Caco-2 (cell line): ENCODE data around the gene RAC3. TPM values are rescaled to one million over a fixed set of nuclear protein-coding genes. Genes with fewer than 3 reads are reported as not detected.

Experiments
- BruUV-seq: library from RNA; stranded (reverse); fragments of 400-500 nt; replicated peaks from 2 replicates; lab custom pipeline; 2021; lab: Mats Ljungman, UMichigan
- CTCF ChIA-PET: fragments of 300-600 bp; sonication (Branson Sonifier 250); formaldehyde crosslinking; loops from one replicate; lab custom pipeline; 2022; ENCODE audit warnings: antibody characterized with exemption; lab: Charles Lee
- POLR2A ChIA-PET: fragments of 300-600 bp; sonication (Branson Sonifier 250); formaldehyde crosslinking; loops from one replicate; lab custom pipeline; 2022; ENCODE audit warnings: antibody characterized with exemption; lab: Charles Lee
- DNase-seq, 2 experiments: peaks; one replicate each; pipeline versions ENCODE4 v3.0.0 to v3.0.0-alpha.2; 2020 to 2022
- H3K27me3 ChIP-seq: replicated peaks from 2 replicates; pipeline ENCODE4 v1.6.0; 2011; ENCODE audit warnings: low read length; ENCODE audit not compliant: control insufficient read depth, insufficient read depth
- H3K36me3 ChIP-seq: 2 replicates; pipeline ENCODE4 v1.5.1; 2011; ENCODE audit warnings: low read length; ENCODE audit not compliant: control insufficient read depth, insufficient read depth
- H3K4me1 ChIP-seq: fragments of 250-450 bp; sonication (Bioruptor Pico); 2 replicates; pipeline ENCODE4 v1.5.1; 2020; ENCODE audit warnings: mild to moderate bottlenecking
- H3K4me3 ChIP-seq: 2 replicates; pipeline ENCODE4 v1.5.1; 2011; ENCODE audit warnings: low read depth, mild to moderate bottlenecking, control low read depth, low read length
- H3K9me3 ChIP-seq: fragments of 250-450 bp; sonication (Bioruptor Pico); 2 replicates; pipeline ENCODE4 v1.5.1; 2020; ENCODE audit warnings: mild to moderate bottlenecking, moderate library complexity
- H3K27ac Mint-ChIP-seq: one replicate; pipeline ENCODE4 v1.8.0; 2022; ENCODE audit warnings: mixed read lengths; ENCODE audit not compliant: unreplicated experiment
- H3K27me3 Mint-ChIP-seq: one replicate; pipeline ENCODE4 v1.8.0; 2022; ENCODE audit warnings: mixed read lengths; ENCODE audit not compliant: insufficient read depth, unreplicated experiment
- H3K36me3 Mint-ChIP-seq: one replicate; pipeline ENCODE4 v1.8.0; 2022; ENCODE audit warnings: mild to moderate bottlenecking, mixed read lengths; ENCODE audit not compliant: insufficient read depth, unreplicated experiment
- H3K4me1 Mint-ChIP-seq: one replicate; pipeline ENCODE4 v1.8.0; 2022; ENCODE audit warnings: low read depth, mixed read lengths; ENCODE audit not compliant: unreplicated experiment
- H3K4me3 Mint-ChIP-seq: one replicate; pipeline ENCODE4 v1.8.0; 2022; ENCODE audit warnings: mild to moderate bottlenecking, moderate library complexity, mixed read lengths; ENCODE audit not compliant: unreplicated experiment
- H3K9me3 Mint-ChIP-seq: one replicate; pipeline ENCODE4 v1.8.0; 2022; ENCODE audit warnings: mixed read lengths; ENCODE audit not compliant: unreplicated experiment
- intact Hi-C: fragments of 100-400 bp; cut with micrococcal nuclease; formaldehyde crosslinking; loops from one replicate; pipeline ENCODE4 v1.10.0; 2022; ENCODE audit not compliant: unreplicated experiment
- total RNA-seq: library from RNA; stranded (reverse); gene quantifications from 2 replicates; pipeline ENCODE4 v1.2.3, GENCODE V29; 2022
- TF ChIP-seq, protein P1 (sequence below), 2 experiments: fragments of 200-600 bp in 1 of 2; IDR thresholded peaks; 1 replicate in 1 of 2; 2 replicates in 1 of 2; pipeline versions ENCODE4 v1.5.1 to v1.8.0; 2011 to 2022; ENCODE audit warnings: antibody characterized with exemption in 1 of 2, control low read depth in 1 of 2, inconsistent platforms in 1 of 2, low read depth in 1 of 2, low read length in 1 of 2, mild to moderate bottlenecking in 1 of 2, moderate library complexity in 1 of 2; ENCODE audit not compliant: insufficient read depth in 1 of 2, severe bottlenecking in 1 of 2, unreplicated experiment in 1 of 2

RAC3 gene
- total RNA-seq, 1 experiment from 2014 or later, result 94.5 TPM

GRCh38 chr17:82014971-82015310 lies 16.5 kb upstream of the RAC3 start:
- POLR2A ChIA-PET, result no interaction called here
- Histone ChIP-seq H3K9me3 (no peaks in the 10 kb centered on the region), H3K4me1 (0 out of 2 replicates have a peak, but pooled peaks cover 4% of the 10 kb centered on the region), H3K27me3 (no peaks in the 10 kb centered on the region), H3K4me3 (no peak overlapping the region), H3K36me3 (no peaks in the 10 kb centered on the region; the same call in 1 of the 2 replicates)
- Mint-ChIP-seq H3K36me3 (peaks cover 34% of the 10 kb centered on the region), H3K9me3 (no peaks in the 10 kb centered on the region), H3K4me1 (no peaks in the 10 kb centered on the region), H3K4me3 (no peak overlapping the region), H3K27me3 (no peaks in the 10 kb centered on the region), H3K27ac (no peak overlapping the region)
- intact Hi-C loops, result no loop called here
- no TSS peak for BruUV-seq
- TF ChIP-seq, protein P1, sequence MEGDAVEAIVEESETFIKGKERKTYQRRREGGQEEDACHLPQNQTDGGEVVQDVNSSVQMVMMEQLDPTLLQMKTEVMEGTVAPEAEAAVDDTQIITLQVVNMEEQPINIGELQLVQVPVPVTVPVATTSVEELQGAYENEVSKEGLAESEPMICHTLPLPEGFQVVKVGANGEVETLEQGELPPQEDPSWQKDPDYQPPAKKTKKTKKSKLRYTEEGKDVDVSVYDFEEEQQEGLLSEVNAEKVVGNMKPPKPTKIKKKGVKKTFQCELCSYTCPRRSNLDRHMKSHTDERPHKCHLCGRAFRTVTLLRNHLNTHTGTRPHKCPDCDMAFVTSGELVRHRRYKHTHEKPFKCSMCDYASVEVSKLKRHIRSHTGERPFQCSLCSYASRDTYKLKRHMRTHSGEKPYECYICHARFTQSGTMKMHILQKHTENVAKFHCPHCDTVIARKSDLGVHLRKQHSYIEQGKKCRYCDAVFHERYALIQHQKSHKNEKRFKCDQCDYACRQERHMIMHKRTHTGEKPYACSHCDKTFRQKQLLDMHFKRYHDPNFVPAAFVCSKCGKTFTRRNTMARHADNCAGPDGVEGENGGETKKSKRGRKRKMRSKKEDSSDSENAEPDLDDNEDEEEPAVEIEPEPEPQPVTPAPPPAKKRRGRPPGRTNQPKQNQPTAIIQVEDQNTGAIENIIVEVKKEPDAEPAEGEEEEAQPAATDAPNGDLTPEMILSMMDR (IDR thresholded peaks at IDR 0.05; ENCODE audit: insufficient read depth in 1 of 2, low read depth in 1 of 2, low read length in 1 of 2, severe bottlenecking in 1 of 2, unreplicated experiment in 1 of 2), result no peak
- no peak for DNase-seq
- CTCF ChIA-PET, result no interaction called here

- CTCF ChIA-PET, result no interaction called here
- H3K9me3 ChIP-seq, result no peaks in the 10 kb centered on the region
- intact Hi-C loops, result no loop called here
- 0 out of 2 replicates have a peak, but pooled peaks cover 4% of the 10 kb centered on the region for H3K4me1 ChIP-seq
- TF ChIP-seq, protein P1 (IDR thresholded peaks at IDR 0.05; ENCODE audit: insufficient read depth in 1 of 2, low read depth in 1 of 2, low read length in 1 of 2, severe bottlenecking in 1 of 2, unreplicated experiment in 1 of 2), result no peak
- no peaks in the 10 kb centered on the region for H3K9me3 Mint-ChIP-seq
- no TSS peak for BruUV-seq
- no peaks in the 10 kb centered on the region; the same call in 1 of the 2 replicates for H3K36me3 ChIP-seq
- no peaks in the 10 kb centered on the region for H3K27me3 Mint-ChIP-seq
- POLR2A ChIA-PET, result no interaction called here
- H3K4me1 Mint-ChIP-seq, result no peaks in the 10 kb centered on the region
- no peak overlapping the region for H3K27ac Mint-ChIP-seq
- H3K4me3 Mint-ChIP-seq, result no peak overlapping the region
- peaks cover 39% of the 10 kb centered on the region for H3K36me3 Mint-ChIP-seq
- DNase-seq, result no peak
- no peak overlapping the region for H3K4me3 ChIP-seq
- H3K27me3 ChIP-seq, result no peaks in the 10 kb centered on the region
Observed at GRCh38 chr17:82015311-82015971, 16.0 kb upstream of the RAC3 start.

DNA sequence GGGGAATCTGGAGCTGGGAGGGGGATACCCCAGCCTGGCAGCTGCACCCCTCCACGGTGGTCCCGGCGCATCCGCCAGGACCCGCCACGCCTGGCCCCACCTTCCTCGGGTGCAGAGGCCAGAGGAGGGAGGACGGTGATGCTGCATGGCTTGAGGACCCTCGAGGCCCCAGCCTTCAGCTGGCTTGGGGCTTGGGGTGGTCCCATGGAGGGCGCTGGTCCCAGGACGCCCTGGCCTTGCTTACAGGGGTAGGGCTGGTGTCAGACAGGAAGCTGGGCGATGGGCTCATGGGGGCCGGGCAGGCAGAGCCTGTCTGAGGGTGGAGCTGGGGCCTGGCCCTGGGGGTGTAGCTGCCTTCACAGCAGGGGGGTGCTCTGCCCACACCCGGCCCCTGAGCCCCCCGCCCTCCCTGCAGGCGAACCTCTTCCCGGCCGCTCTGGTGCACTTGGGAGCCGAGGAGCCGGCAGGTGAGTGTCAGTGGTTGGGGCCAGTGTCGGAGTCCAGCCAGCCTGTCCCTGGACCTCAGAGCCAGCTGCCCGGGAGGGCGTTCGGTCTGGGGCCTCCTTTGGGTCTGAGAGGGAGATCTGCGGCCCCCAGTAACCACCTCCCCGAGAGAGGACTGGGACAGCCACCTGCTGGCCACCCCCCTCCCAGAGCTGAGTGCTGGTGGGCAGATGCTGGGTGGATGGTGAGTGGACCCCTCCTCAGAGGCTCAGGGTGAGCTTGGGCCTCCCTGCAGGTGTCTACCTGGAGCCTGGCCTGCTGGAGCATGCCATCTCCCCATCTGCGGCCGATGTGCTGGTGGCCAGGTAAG lies 15.2 kb upstream of the RAC3 start:
- Mint-ChIP-seq H3K4me3 (no peak overlapping the region), H3K27ac (no peak overlapping the region), H3K9me3 (no peaks in the 10 kb centered on the region), H3K4me1 (no peaks in the 10 kb centered on the region), H3K36me3 (peaks cover 42% of the 10 kb centered on the region), H3K27me3 (no peaks in the 10 kb centered on the region)
- Histone ChIP-seq H3K9me3 (no peaks in the 10 kb centered on the region), H3K4me1 (peaks cover 5% of the 10 kb centered on the region), H3K27me3 (no peaks in the 10 kb centered on the region), H3K36me3 (no peaks in the 10 kb centered on the region; the same call in 1 of the 2 replicates), H3K4me3 (no peak overlapping the region)
- TF ChIP-seq, protein P1 (IDR thresholded peaks at IDR 0.05; ENCODE audit: insufficient read depth in 1 of 2, low read depth in 1 of 2, low read length in 1 of 2, severe bottlenecking in 1 of 2, unreplicated experiment in 1 of 2), result no peak
- intact Hi-C loops, result no loop called here
- ChIA-PET POLR2A (no interaction called here), CTCF (no interaction called here)
- DNase-seq, result no peak
- BruUV-seq, result no TSS peak
